ENCODE measurements around the gene MRPS23.

Gene MRPS23

GRCh38 chr17:57838453-57838852 lies 11.4 kb downstream of the MRPS23 start:
- DNase-seq (ENCODE audit: low spot score), result no peak

- no peak for DNase-seq (ENCODE audit: low spot score)
Observed at GRCh38 chr17:57835333-57835900, 14.4 kb downstream of the MRPS23 start.

- DNase-seq (ENCODE audit: low spot score), result peak; percentile 65
Observed at GRCh38 chr17:57834146-57834741, 15.6 kb downstream of the MRPS23 start.

- DNase-seq (ENCODE audit: low spot score), result peak; percentile 82
Observed at GRCh38 chr17:57833179-57833939, 16.5 kb downstream of the MRPS23 start.

- no peak for DNase-seq (ENCODE audit: low spot score)
Observed at GRCh38 chr17:57832314-57833178, 17.3 kb downstream of the MRPS23 start.

- no peak for DNase-seq (ENCODE audit: low spot score)
Observed at GRCh38 chr17:57830880-57831279, 19.0 kb downstream of the MRPS23 start.

GRCh38 chr17:57823469-57824401 lies 26.1 kb downstream of the MRPS23 start:
- peak; percentile 64 for DNase-seq (ENCODE audit: low spot score)

GRCh38 chr17:57819867-57820266 lies 30.0 kb downstream of the MRPS23 start:
- no peak for DNase-seq (ENCODE audit: low spot score)

GRCh38 chr17:57819285-57819684 lies 30.6 kb downstream of the MRPS23 start:
- DNase-seq (ENCODE audit: low spot score), result no peak

- DNase-seq (ENCODE audit: low spot score), result no peak
Observed at GRCh38 chr17:57818066-57818465, 31.8 kb downstream of the MRPS23 start.

GRCh38 chr17:57817299-57817698 lies 32.5 kb downstream of the MRPS23 start:
- DNase-seq (ENCODE audit: low spot score), result no peak

- DNase-seq (ENCODE audit: low spot score), result no peak
Observed at GRCh38 chr17:57814421-57814820, 35.4 kb downstream of the MRPS23 start.

- DNase-seq (ENCODE audit: low spot score), result no peak
Observed at GRCh38 chr17:57811638-57812280, 38.1 kb downstream of the MRPS23 start.

GRCh38 chr17:57810721-57811637 lies 38.9 kb downstream of the MRPS23 start:
- DNase-seq (ENCODE audit: low spot score), result peak; percentile 71

GRCh38 chr17:57809879-57810278 lies 40.0 kb downstream of the MRPS23 start:
- DNase-seq (ENCODE audit: low spot score), result no peak

- DNase-seq (ENCODE audit: low spot score), result no peak
Observed at GRCh38 chr17:57808882-57809281, 41.0 kb downstream of the MRPS23 start.

GRCh38 chr17:57806167-57806830 lies 43.5 kb downstream of the MRPS23 start:
- DNase-seq (ENCODE audit: low spot score), result peak; percentile 77

GRCh38 chr17:57803021-57803420 lies 46.8 kb downstream of the MRPS23 start:
- no peak for DNase-seq (ENCODE audit: low spot score)

- no peak for DNase-seq (ENCODE audit: low spot score)
Observed at GRCh38 chr17:57801044-57801711, 48.7 kb downstream of the MRPS23 start.

Measured in D341Med (cell line).